GM18517 (cell line): ENCODE results near the gene CHST15.
"Not testable (repeated sequence)": the region's sequence is repeated elsewhere in the genome, so short reads cannot be mapped to it uniquely, and the experiment has no call there.

Experiments used
- ATAC-seq: cut with Tn5 transposase; IDR thresholded peaks from one replicate; pipeline ENCODE4 v1.9.1; 2021; ENCODE audit warnings: mild to moderate bottlenecking, moderate library complexity; ENCODE audit not compliant: unreplicated experiment

CHST15 gene

GRCh38 chr10:124047427-124048152 lies 45.8 kb downstream of the CHST15 start:
- no peak for ATAC-seq

DNA sequence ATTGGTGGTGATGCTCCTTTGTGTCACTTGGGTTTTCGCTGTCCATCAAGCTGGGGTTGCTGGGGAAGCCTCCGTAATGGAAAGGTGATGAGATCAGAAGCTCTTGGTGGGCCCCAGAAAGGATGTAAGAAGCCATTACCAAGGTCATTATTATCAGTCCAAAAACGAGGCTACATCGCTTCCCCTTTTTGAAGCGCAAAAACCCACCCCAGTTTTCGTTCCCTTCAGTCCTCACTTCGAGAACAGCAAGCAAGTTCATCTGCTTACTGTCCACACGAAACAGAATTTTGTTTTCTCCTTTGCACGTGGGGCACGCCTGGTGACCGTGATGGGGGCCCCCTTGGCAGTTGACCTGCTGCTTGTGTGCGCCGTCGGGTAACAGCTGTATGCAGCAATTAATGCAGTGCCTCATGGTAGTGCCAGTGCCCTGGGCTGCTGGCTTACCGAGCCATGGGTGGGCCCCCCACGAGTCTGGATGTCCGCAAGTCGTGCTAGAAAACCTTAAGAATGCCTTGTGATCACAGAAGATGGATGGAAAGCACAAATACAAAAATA lies 47.5 kb downstream of the CHST15 start:
- no peak for ATAC-seq

GRCh38 chr10:124045276-124045675 lies 48.1 kb downstream of the CHST15 start:
- no peak for ATAC-seq

DNA sequence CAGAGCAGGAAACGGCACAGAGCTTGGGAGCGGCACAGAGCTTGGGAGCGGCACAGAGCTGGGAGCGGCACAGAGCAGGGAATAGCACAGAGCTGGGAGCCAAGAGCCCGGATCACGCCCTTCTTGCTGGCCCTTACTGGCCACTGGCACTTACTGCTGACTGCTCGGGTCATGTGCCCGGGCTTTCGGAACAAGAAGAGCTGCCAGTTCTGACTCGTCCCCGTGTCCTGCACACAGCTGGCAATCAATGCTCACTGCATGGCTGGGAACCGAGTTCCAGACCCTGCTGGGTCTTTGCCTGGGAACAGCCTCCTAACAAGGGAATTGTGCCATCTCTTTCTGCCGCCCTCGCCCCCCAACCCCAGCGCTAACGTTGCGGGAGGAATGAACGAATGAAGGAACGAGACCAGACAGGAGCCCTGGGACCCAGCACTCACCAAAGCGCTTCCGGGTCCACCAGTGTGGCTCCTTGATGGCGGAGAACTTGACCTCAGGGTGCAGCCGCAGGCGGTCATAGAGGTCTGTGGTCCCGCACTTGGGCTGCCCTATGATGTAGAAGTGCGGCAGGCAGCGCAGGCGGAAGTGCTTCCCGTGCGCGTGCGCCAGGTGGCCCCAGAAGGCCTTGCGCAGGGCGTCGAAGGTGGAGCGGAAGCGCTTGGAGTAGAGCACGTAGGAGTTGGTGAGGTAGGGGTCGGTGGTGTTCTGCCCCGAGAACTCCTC lies 49.1 kb downstream of the CHST15 start:
- no peak for ATAC-seq

DNA sequence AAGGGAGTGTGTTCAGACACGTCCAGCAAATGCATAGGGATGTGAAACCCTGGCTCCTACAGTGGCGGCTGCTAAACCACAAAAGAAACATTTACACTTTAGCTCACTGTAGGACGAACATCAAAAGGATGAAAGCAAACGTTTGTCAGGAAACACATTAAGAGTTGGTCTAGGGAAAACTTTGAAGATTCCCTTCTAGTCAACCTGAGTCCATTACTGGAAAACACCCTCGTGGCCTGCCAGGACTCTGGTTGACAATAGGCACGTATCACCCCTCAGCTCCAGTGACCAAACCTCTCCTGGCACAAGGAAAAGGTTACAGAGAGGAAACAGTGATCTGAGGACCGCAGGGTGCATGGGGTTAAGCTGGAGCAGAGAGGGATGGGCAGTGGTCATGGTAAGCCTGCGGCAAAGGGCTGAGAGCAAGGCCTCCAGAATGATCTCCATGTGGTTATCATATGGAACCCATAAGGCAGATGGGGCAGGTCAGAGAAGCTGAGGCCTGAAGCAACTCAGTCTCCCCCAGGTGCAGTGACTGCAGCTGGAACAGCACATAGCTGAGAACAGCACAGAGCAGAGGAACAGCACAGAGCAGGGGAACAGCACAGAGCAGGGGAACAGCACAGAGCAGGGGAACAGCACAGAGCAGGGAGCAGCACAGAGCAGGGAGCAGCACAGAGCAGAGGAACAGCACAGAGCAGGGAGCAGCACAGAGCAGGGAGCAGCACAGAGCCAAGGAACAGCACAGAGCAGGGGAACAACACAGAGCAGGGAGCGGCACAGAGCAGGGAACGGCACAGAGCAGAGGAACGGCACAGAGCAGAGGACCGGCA lies 49.9 kb downstream of the CHST15 start:
- ATAC-seq = no peak

DNA sequence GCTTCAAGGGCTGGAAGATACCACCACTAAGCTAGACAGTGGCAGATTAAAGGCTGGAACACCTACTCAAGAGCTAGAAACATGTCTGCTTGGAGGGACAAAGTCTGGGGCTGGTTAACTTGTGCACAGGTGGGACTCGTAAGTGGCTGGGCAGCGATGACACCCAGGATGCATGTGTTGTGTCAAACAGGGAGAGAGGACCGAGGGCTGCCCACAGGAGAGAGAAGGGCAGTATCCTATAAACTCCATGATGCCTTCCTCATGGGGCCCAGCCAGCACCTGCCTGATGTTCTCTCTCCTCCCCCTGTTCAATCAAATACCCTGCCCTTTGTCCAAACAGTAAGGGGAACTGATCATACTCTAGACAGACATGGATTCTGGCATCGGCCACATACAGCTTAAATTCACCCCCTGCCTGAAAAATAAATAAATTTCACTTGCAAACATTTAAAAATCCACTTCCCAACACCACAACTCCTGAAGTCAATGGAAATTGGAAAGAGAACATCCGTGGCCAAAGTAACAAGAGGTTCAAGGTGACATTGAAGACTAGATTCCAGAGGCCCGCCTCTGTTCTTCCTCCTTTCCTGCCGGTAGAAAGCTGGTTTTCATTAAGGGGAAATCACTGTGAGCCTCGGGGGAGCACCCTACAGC lies 50.6 kb downstream of the CHST15 start:
- ATAC-seq = no peak

GRCh38 chr10:124041675-124042445 lies 51.5 kb downstream of the CHST15 start:
- no peak for ATAC-seq

DNA sequence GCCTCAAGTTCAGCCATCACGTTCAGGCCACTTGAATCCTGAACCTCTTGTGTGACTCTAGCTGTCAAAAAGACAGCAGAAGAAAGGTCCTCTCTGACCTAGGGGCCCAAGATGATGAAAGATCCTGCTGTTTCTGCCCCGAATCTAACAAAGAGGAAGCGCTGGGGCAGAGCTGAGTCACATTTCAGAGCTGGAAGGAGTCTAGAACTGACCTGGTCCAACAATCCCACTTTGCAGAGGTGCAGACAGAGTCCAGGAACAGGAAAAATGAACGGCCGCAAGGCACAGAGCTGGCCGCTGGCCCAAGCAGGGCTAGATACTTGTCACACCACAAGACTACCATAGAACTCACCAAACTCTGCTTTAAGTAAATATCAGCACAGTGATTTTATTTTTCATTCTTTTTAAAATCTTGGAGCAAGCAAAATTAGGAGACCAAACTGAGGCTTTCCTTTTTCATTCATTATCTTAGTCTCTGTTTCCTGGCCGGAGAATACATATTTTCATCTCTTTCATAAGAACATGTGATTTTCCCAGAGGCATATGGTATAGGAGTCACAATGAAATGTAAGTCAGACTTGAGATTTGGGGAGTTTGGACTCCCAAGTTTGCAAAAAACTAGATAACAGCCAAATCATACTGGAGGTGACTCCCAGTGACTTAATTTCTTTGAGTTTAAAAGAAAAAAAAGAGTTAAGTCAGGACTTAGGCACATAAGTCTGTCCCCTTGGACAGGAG lies 52.8 kb downstream of the CHST15 start:
- ATAC-seq = no peak

- ATAC-seq = no peak
Observed at GRCh38 chr10:124039483-124040013, 53.9 kb downstream of the CHST15 start.

DNA sequence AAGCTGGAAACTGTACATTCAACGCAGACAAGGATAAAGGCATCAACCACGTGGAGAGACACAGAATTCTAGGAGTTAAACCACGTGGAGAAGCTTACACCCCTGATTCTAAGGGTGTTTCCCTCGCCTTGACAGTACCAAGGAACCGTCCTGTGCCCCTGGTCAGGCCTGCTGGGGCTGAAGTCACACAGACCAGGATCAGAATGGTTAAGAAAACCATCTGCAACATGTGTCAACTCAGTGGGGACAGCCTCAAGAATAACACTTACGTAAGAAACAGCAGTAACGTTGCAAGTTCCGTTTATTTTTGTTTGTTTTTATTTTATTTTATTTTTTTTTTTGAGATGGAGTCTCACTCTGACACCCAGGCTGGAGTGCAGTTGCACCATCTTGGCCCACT lies 55.6 kb downstream of the CHST15 start:
- ATAC-seq = no peak

DNA sequence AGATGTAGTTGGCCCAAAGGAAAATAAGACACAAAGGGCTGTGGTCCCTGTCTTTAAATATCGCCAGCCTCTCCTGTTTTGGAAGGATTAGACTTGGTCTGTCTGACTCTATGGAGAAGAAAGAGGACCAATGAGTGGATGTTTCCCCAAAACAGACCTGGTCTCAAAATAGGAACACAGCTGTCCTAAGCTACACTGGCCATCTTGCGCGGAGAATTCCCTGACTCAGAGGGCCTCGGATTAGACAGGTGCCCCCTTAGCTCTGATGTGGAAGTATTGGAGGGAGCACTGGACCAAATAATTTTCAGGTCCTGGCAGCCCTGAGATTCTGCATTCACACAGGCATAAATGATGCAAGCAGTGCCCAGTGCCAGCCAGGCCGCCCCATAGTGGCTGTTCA lies 56.1 kb downstream of the CHST15 start:
- no peak for ATAC-seq

GRCh38 chr10:124036746-124037145 lies 56.7 kb downstream of the CHST15 start:
- ATAC-seq = no peak

DNA sequence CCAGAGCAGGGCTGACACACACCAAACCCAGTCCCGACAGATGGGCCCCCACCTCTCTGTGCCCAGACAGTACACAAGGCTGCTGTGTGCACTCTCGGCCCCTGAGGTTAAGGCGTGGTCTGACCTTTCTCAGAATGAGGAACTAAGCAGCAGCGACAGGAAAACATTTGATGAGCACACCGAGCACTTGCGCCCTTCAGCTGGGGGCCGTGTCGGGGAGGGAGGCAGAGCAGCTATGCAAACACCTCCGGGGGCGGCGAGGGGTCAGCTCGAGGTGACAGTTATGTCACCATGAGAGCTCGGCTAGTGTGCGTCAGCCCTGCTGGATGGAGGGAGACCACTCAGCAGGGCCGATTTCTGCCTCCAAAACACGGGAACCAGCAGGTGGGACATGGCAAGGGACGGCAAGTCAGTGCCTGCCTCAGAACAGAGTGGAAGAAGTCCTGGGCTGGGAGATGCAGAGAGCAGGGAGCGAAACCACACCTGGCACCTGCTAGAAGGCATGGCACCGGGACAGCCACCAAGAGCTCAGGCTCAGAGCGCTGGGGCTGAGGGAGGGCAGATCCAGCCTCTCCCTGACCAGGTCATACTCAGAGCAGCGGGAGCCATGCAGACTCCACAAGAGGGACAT lies 57.4 kb downstream of the CHST15 start:
- ATAC-seq = peak; percentile 99

DNA sequence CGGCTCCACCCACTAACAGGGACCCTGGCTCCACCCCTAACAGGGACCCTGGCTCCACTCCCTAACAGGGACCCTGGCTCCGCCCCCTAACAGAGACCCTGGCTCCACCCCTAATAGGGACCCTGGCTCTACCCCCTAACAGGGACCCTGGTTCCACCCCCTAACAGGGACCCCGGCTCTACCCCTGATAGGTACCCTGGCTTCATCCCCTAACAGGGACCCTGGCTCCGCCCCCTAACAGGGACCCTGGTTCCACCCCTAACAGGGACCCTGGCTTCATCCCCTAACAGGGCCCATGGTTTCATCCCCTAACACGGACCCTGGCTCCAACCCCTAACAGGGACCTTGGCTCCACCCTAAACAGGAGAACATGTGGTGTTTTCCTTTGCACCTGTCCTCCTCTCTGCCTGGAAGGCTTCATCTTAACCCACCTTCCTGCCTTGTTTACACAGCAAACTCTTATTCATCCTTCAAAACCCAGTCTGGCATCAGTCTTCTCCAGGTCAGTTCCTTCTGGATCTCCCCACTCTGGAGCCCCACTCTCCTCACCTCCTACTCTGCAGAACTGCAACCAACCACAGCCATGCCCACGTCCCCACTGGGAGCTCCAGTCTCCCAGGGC lies 58.0 kb downstream of the CHST15 start:
- no peak for ATAC-seq

GRCh38 chr10:124034576-124035305 lies 58.7 kb downstream of the CHST15 start:
- not testable (repeated sequence) for ATAC-seq

DNA sequence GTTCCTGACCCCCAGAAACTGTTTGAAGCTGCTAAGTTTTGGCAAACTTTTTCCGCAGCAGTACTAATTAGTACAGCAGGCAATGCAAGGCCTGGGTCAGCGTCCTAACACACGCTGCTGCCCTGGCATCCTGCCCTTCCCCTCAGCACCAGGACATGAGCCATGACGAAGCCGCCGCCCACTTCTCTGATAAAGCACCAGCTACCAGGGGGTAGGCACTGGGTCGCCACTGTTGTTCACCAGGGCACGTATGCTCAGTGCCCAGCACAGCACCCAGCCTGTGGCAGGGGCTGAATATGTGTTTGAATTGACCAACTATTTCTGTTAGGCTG lies 59.5 kb downstream of the CHST15 start:
- ATAC-seq = no peak

GRCh38 chr10:124032971-124033886 lies 60.2 kb downstream of the CHST15 start:
- ATAC-seq = no peak
